ENCODE results near the gene KCNJ12.
"Not testable (repeated sequence)": the region's sequence is repeated elsewhere in the genome, so short reads cannot be mapped to it uniquely, and the experiment has no call there.

DNA sequence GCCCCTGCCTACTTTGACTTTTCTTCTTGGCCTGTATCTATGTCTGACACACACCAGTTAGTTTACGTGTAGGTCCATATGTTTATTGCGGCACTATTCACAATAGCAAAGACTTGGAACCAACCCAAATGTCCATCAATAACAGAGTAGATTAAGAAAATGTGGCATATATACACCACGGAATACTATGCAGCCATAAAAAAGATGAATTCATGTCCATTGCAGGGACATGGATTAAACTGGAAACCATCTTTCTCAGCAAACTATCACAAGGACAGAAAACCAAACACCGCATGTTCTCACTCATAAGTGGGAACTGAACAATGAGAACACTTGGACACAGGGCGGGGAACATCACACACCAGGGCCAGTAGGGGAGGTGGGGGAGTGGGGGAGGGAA, 80.3 kb downstream of the KCNJ12 start:
- TF ChIP-seq CTCF (conservative IDR thresholded peaks at IDR 0.05; ENCODE audit: low read depth, low read length); POLR2A (IDR thresholded peaks at IDR 0.05; ENCODE audit: low read depth, low read length); RFX5 (IDR thresholded peaks at IDR 0.05; ENCODE audit: low read depth, low read length); FOS (IDR thresholded peaks at IDR 0.05; ENCODE audit: low read depth, low read length); MAFK (IDR thresholded peaks at IDR 0.05; ENCODE audit: low read depth, low read length); MAZ (IDR thresholded peaks at IDR 0.05; ENCODE audit: borderline replicate concordance, low read depth, low read length); RCOR1 (IDR thresholded peaks at IDR 0.05; ENCODE audit: insufficient replicate concordance, low read length); RAD21 (IDR thresholded peaks at IDR 0.05; ENCODE audit: low read length): not testable (repeated sequence)
